ENCODE measurements around the gene IL1RAPL1.

Gene IL1RAPL1

GRCh38 chrX:29388509-29388908 is 801.3 kb downstream of the IL1RAPL1 start:
- no peak for DNase-seq (ENCODE audit: extremely low read depth in 1 of 2, low read depth in 1 of 2)

- DNase-seq (ENCODE audit: extremely low read depth in 1 of 2, low read depth in 1 of 2), result no peak
Observed at GRCh38 chrX:29397506-29397905, 810.3 kb downstream of the IL1RAPL1 start.

GRCh38 chrX:29407357-29407756 is 820.1 kb downstream of the IL1RAPL1 start:
- DNase-seq (ENCODE audit: extremely low read depth in 1 of 2, low read depth in 1 of 2), result no peak

GRCh38 chrX:29419774-29420553 is 832.7 kb downstream of the IL1RAPL1 start:
- no peak for DNase-seq (ENCODE audit: extremely low read depth in 1 of 2, low read depth in 1 of 2)

GRCh38 chrX:29422034-29422433 is 834.8 kb downstream of the IL1RAPL1 start:
- DNase-seq (ENCODE audit: extremely low read depth in 1 of 2, low read depth in 1 of 2), result no peak

- no peak for DNase-seq (ENCODE audit: extremely low read depth in 1 of 2, low read depth in 1 of 2)
Observed at GRCh38 chrX:29431895-29432294, 844.6 kb downstream of the IL1RAPL1 start.

- no peak for DNase-seq (ENCODE audit: extremely low read depth in 1 of 2, low read depth in 1 of 2)
Observed at GRCh38 chrX:29432534-29432933, 845.3 kb downstream of the IL1RAPL1 start.

- DNase-seq (ENCODE audit: extremely low read depth in 1 of 2, low read depth in 1 of 2), result no peak
Observed at GRCh38 chrX:29434939-29435338, 847.7 kb downstream of the IL1RAPL1 start.

GRCh38 chrX:29435396-29435795 is 848.1 kb downstream of the IL1RAPL1 start:
- no peak for DNase-seq (ENCODE audit: extremely low read depth in 1 of 2, low read depth in 1 of 2)

GRCh38 chrX:29447867-29448266 is 860.6 kb downstream of the IL1RAPL1 start:
- no peak for DNase-seq (ENCODE audit: extremely low read depth in 1 of 2, low read depth in 1 of 2)

- no peak for DNase-seq (ENCODE audit: extremely low read depth in 1 of 2, low read depth in 1 of 2)
Observed at GRCh38 chrX:29453333-29453732, 866.1 kb downstream of the IL1RAPL1 start.

GRCh38 chrX:29455702-29456101 is 868.5 kb downstream of the IL1RAPL1 start:
- no peak for DNase-seq (ENCODE audit: extremely low read depth in 1 of 2, low read depth in 1 of 2)

GRCh38 chrX:29461039-29461438 is 873.8 kb downstream of the IL1RAPL1 start:
- DNase-seq (ENCODE audit: extremely low read depth in 1 of 2, low read depth in 1 of 2), result no peak

- no peak for DNase-seq (ENCODE audit: extremely low read depth in 1 of 2, low read depth in 1 of 2)
Observed at GRCh38 chrX:29466456-29466855, 879.2 kb downstream of the IL1RAPL1 start.

- DNase-seq (ENCODE audit: extremely low read depth in 1 of 2, low read depth in 1 of 2), result no peak
Observed at GRCh38 chrX:29468911-29469494, 881.8 kb downstream of the IL1RAPL1 start.

GRCh38 chrX:29470030-29470429 is 882.8 kb downstream of the IL1RAPL1 start:
- DNase-seq (ENCODE audit: extremely low read depth in 1 of 2, low read depth in 1 of 2), result no peak

GRCh38 chrX:29471829-29472228 is 884.6 kb downstream of the IL1RAPL1 start:
- DNase-seq (ENCODE audit: extremely low read depth in 1 of 2, low read depth in 1 of 2), result no peak

- DNase-seq (ENCODE audit: extremely low read depth in 1 of 2, low read depth in 1 of 2), result no peak
Observed at GRCh38 chrX:29477878-29478277, 890.6 kb downstream of the IL1RAPL1 start.

- no peak for DNase-seq (ENCODE audit: extremely low read depth in 1 of 2, low read depth in 1 of 2)
Observed at GRCh38 chrX:29478336-29479069, 891.3 kb downstream of the IL1RAPL1 start.

GRCh38 chrX:29487214-29487613 is 900.0 kb downstream of the IL1RAPL1 start:
- DNase-seq (ENCODE audit: extremely low read depth in 1 of 2, low read depth in 1 of 2), result no peak

GRCh38 chrX:29487714-29488113 is 900.5 kb downstream of the IL1RAPL1 start:
- DNase-seq (ENCODE audit: extremely low read depth in 1 of 2, low read depth in 1 of 2), result no peak

- DNase-seq (ENCODE audit: extremely low read depth in 1 of 2, low read depth in 1 of 2), result no peak
Observed at GRCh38 chrX:29488919-29489318, 901.7 kb downstream of the IL1RAPL1 start.
